Peyer's patch (tissue), 4 donors: Measurements from ENCODE around the gene STK31. TPM values are rescaled to one million over a fixed set of nuclear protein-coding genes. Genes with fewer than 3 reads are reported as not detected.
"Not testable (repeated sequence)": the region's sequence is repeated elsewhere in the genome, so short reads cannot be mapped to it uniquely, and the experiment has no call there.

Experiments
- DNase-seq, 3 donors: peaks; one replicate each; pipeline ENCODE4 v3.0.0-alpha.2; 2017 to 2019
- H3K27ac ChIP-seq, 4 donors: fragments of 200-600 bp; sonication (generic); one replicate each; pipeline ENCODE4 v1.5.1; 2016 to 2019
- H3K27me3 ChIP-seq, 2 donors: fragments of 200-600 bp; sonication (generic); one replicate each; pipeline ENCODE4 v1.5.1; 2019
- H3K36me3 ChIP-seq, 3 donors: fragments of 200-600 bp; sonication (generic); one replicate each; pipeline ENCODE4 v1.5.1; 2016 to 2019
- H3K4me1 ChIP-seq, 4 donors: fragments of 200-600 bp; sonication (generic); one replicate each; pipeline ENCODE4 v1.5.1; 2016 to 2019
- H3K4me3 ChIP-seq, 4 donors: fragments of 200-600 bp; sonication (generic); 1 replicate in 3 of 4; 2 replicates in 1 of 4; pipeline ENCODE4 v1.5.1; 2016 to 2019; ENCODE audit warnings: mild to moderate bottlenecking in 1 of 4
- H3K9me3 ChIP-seq, 4 donors: fragments of 200-600 bp; sonication (generic); one replicate each; pipeline ENCODE4 v1.5.1; 2016 to 2019; ENCODE audit warnings: mild to moderate bottlenecking in 1 of 4
- POLR2A ChIP-seq, 2 donors: fragments of 450-650 bp; IDR thresholded peaks; one replicate each; pipeline ENCODE4 v1.5.1; 2017; ENCODE audit warnings: antibody characterized with exemption in 2 of 2, mild to moderate bottlenecking in 2 of 2, moderate library complexity in 2 of 2
- total RNA-seq, 4 donors: library from RNA; depleted of rRNA; stranded (reverse); fragments of >200 nt; gene quantifications; one replicate each; pipeline ENCODE4 v1.1.0, GENCODE V29; 2016
- TF ChIP-seq, protein P1 (sequence below), 6 experiments: fragments of 450-650 bp in 4 of 6; fragments of 200-600 bp in 2 of 6; sonication (generic) in 1 of 6; IDR thresholded peaks; one replicate each; pipeline ENCODE4 v1.5.1; 2017 to 2019; ENCODE audit warnings: antibody characterized with exemption in 6 of 6, mild to moderate bottlenecking in 3 of 6, moderate library complexity in 1 of 6

STK31 gene
- total RNA-seq, 4 donors from 2014 or later = 1.7 to 9.1 (median 2.8) TPM; not detected in 1

DNA sequence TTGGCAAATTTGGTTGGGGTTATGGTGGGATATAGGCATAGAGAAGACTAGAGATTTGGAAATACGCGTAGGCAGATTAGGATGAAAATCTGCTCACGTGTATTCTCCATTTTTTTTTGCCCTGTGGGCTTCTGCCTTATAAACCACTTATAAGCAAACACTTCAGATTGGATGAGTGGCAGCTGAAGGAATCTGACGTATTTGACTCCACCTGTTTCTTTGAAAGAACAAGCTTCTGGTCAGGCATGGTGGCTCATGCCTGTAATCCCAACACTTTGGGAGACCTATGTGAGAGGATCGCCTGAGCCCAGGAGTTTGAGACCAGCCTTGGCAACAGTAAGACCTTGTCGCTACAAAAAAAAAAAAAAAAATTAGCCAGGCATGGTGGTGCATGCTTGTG, 5.1 kb downstream of the STK31 start:
- TF ChIP-seq, protein P1, sequence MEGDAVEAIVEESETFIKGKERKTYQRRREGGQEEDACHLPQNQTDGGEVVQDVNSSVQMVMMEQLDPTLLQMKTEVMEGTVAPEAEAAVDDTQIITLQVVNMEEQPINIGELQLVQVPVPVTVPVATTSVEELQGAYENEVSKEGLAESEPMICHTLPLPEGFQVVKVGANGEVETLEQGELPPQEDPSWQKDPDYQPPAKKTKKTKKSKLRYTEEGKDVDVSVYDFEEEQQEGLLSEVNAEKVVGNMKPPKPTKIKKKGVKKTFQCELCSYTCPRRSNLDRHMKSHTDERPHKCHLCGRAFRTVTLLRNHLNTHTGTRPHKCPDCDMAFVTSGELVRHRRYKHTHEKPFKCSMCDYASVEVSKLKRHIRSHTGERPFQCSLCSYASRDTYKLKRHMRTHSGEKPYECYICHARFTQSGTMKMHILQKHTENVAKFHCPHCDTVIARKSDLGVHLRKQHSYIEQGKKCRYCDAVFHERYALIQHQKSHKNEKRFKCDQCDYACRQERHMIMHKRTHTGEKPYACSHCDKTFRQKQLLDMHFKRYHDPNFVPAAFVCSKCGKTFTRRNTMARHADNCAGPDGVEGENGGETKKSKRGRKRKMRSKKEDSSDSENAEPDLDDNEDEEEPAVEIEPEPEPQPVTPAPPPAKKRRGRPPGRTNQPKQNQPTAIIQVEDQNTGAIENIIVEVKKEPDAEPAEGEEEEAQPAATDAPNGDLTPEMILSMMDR (IDR thresholded peaks at IDR 0.05) = no peak
- no peak for TF ChIP-seq POLR2A (IDR thresholded peaks at IDR 0.05)
- Histone ChIP-seq H3K4me1 (no peaks in the 10 kb centered on the region), H3K9me3 (no peaks in the 10 kb centered on the region), H3K27me3 (no peaks in the 10 kb centered on the region), H3K4me3 (no peak overlapping the region), H3K36me3 (no peaks in the 10 kb centered on the region), H3K27ac (no peak overlapping the region)
- DNase-seq = no peak

DNA sequence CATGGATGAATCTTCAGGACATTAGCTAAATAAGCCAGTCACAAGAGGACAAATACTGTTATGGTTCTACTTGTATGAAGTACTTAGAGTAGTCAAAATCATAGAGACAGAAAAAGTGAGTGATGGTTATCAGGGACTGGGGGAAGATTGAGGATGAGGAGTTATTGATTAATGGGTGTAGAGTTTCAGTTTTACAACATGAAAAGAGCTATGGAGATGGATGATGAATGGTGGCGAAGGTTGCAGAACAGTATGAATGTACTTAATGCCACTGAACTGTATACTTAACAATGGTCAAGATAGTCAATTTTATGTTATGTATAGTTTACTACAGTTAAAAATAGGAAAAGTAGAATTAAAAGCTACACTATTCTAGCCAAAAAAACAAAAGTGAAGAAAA, 7.8 kb downstream of the STK31 start:
- Histone ChIP-seq H3K9me3 (no peaks in the 10 kb centered on the region), H3K36me3 (no peaks in the 10 kb centered on the region), H3K4me1 (no peaks in the 10 kb centered on the region), H3K27ac (no peak overlapping the region), H3K4me3 (no peak overlapping the region), H3K27me3 (no peaks in the 10 kb centered on the region)
- no peak for DNase-seq
- TF ChIP-seq, protein P1 (IDR thresholded peaks at IDR 0.05) = no peak
- no peak for TF ChIP-seq POLR2A (IDR thresholded peaks at IDR 0.05)

DNA sequence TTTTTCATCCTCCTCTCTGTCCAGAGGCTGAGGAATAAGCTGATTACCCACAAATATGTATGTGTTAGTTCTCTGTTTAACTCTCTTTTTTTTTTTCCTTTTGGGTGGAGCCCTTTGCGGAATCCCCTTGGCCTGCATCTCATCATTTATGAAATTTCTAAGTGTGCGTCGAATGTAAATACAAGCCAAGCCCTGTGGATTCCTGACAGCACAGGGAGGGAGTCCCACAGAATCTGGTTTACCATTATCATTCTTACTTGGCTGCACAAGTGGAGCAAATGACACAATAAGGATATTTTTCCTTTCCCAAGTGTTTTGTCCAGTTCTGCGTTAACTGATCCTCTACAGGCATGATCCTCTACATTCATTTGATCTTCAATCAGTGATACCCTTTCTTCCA, 11.4 kb downstream of the STK31 start:
- no peak overlapping the region for H3K27ac ChIP-seq
- H3K4me3 ChIP-seq = no peak overlapping the region
- H3K9me3 ChIP-seq = no peaks in the 10 kb centered on the region
- TF ChIP-seq, protein P1 (IDR thresholded peaks at IDR 0.05) = no peak
- no peak for TF ChIP-seq POLR2A (IDR thresholded peaks at IDR 0.05)
- DNase-seq = no peak
- H3K36me3 ChIP-seq = no peaks in the 10 kb centered on the region
- H3K27me3 ChIP-seq = no peaks in the 10 kb centered on the region
- H3K4me1 ChIP-seq = no peaks in the 10 kb centered on the region

DNA sequence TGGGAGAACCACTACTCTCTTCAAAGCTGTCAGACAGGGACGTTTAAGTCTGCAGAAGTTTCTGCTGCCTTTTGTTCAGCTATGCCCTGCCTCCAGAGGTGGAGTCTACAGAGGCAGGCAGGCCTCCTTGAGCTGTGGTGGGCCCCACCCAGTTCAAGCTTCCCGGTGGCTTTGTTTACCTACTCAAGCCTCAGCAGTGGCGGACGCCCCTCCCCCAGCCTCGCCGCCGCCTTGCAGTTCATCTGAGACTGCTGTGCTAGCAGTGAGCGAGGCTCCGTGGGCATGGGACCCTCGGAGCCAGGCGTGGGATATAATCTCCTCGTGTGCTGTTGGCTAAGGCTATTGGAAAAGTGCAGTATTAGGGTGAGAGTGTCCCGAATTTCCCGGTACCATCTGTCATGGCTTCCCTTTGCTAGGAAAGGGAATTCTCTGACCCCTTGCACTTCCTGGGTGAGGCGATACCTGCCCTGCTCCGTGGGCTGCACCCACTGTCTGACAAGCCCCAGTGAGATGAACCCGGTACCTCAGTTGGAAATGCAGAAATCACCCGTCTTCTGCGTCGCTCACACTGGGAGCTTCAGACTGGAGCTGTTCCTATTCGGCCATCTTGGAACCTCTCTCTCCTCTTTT, 12.7 kb downstream of the STK31 start:
- H3K4me3 ChIP-seq, DNase-seq, H3K36me3 ChIP-seq, H3K4me1 ChIP-seq, H3K27ac ChIP-seq, H3K27me3 ChIP-seq, H3K9me3 ChIP-seq: not testable (repeated sequence)

DNA sequence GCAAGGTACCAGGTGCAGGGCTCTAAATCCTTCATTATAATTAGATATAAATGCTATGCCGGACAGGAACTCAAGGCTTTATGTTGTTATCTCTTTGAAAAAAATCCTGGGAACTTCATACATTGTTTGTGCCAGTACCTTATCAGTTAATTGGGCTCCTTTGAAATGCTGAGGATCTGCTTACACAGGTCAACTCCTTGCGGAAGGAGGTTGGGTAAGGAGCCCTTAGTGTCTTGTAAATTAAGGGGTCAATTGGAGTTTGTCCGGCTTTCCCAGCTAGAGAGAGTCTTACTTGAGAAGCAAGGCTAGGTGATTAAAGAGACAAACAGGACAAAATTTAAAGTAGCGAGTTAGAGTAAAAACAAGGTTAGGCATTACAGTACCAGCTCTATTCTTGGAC, 14.1 kb downstream of the STK31 start:
- H3K27ac ChIP-seq, H3K27me3 ChIP-seq, DNase-seq, H3K4me1 ChIP-seq, H3K4me3 ChIP-seq, H3K36me3 ChIP-seq, H3K9me3 ChIP-seq: not testable (repeated sequence)

DNA sequence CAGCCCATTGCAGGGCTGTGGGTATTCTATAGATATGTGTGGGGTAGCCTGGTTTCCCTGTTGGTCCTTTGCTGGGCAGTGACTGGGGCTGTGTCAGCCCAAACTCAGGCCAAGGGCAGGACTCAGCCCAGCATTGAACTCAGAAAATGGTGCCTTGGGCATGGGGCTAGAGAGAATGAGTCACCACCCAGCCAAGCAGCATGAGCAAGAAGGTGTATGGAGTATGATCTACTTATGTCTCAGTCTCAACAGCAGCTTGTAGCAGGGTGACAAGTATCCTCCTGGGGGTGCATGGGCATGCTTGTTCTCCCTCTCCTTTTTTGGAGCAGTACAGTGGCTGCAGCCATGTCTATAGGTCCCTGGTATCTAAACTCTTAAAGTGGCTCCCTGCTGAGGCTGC, 32.0 kb downstream of the STK31 start:
- Histone ChIP-seq H3K36me3 (no peaks in the 10 kb centered on the region), H3K4me3 (no peak overlapping the region), H3K27ac (no peak overlapping the region), H3K27me3 (no peaks in the 10 kb centered on the region), H3K9me3 (peaks cover 0 to 13% (median 2%) of the 10 kb centered on the region in 4 donors), H3K4me1 (no peaks in the 10 kb centered on the region)
- DNase-seq = no peak
- TF ChIP-seq, protein P1 (IDR thresholded peaks at IDR 0.05) = no peak
- no peak for TF ChIP-seq POLR2A (IDR thresholded peaks at IDR 0.05)

DNA sequence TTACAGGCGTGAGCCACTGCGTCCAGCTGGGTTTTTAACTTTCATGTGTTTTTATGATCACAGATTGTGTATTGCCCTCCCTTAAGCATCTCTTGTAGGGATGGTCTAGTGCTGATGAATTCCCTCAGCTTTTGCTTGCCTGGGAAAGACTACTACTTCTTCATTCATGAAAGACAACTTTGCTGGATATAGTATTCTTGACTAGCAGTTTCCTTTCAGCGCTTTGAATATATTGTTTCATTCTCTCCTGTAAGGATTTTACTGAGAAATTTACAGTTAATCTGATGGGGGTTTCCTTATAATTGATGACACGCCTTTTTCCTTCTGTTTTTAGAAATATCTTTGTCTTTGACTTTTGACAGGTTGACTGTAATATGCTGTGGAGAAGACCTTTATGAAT, 33.2 kb downstream of the STK31 start:
- Histone ChIP-seq H3K27ac (no peak overlapping the region), H3K9me3 (peaks cover 0 to 13% (median 2%) of the 10 kb centered on the region in 4 donors), H3K27me3 (no peaks in the 10 kb centered on the region), H3K36me3 (no peaks in the 10 kb centered on the region), H3K4me1 (no peaks in the 10 kb centered on the region), H3K4me3 (no peak overlapping the region)
- TF ChIP-seq, protein P1 (IDR thresholded peaks at IDR 0.05) = no peak
- TF ChIP-seq POLR2A (IDR thresholded peaks at IDR 0.05) = no peak
- no peak for DNase-seq
